WTC11 (cell line): ENCODE measurements around the gene SPATS2. TPM values are rescaled to one million over a fixed set of nuclear protein-coding genes. Genes with fewer than 3 reads are reported as not detected.

Experiments
- ATAC-seq: fragments of 200-7000 bp; cut with Tn5 transposase; 2 replicates; pipeline ENCODE4 v1.10.0; 2021; ENCODE audit warnings: mild to moderate bottlenecking, moderate library complexity
- CTCF ChIA-PET: fragments of 300-600 bp; sonication (Branson Sonifier 250); formaldehyde crosslinking; loops from one replicate; lab custom pipeline; 2021; ENCODE audit warnings: antibody characterized with exemption; lab: Charles Lee
- POLR2A ChIA-PET: fragments of 350-600 bp; sonication (Branson Sonifier 250); formaldehyde crosslinking; loops from one replicate; lab custom pipeline; 2021; ENCODE audit warnings: antibody characterized with exemption; lab: Charles Lee
- DNase-seq: peaks from one replicate; pipeline ENCODE4 v3.0.0; 2021; ENCODE audit warnings: low spot score
- H3K27ac Mint-ChIP-seq: 2 replicates; pipeline ENCODE4 v1.8.0; 2021; ENCODE audit warnings: mixed read lengths
- H3K27me3 Mint-ChIP-seq: 2 replicates; pipeline ENCODE4 v1.8.0; 2021; ENCODE audit warnings: low read depth, mild to moderate bottlenecking, moderate library complexity, mixed read lengths
- H3K36me3 Mint-ChIP-seq: 2 replicates; pipeline ENCODE4 v1.8.0; 2021; ENCODE audit warnings: mixed read lengths
- H3K4me1 Mint-ChIP-seq: 2 replicates; pipeline ENCODE4 v1.8.0; 2022; ENCODE audit warnings: mixed read lengths
- H3K4me3 Mint-ChIP-seq: 2 replicates; pipeline ENCODE4 v1.8.0; 2021; ENCODE audit warnings: mild to moderate bottlenecking, moderate library complexity, mixed read lengths
- H3K9me3 Mint-ChIP-seq: 2 replicates; pipeline ENCODE4 v1.8.0; 2021; ENCODE audit warnings: mixed read lengths
- AFF4 ChIP-seq: sonication (generic); formaldehyde crosslinking; IDR thresholded peaks from 2 replicates; pipeline ENCODE4 v1.8.1; 2023; ENCODE audit warnings: mild to moderate bottlenecking, missing genetic modification reagents, borderline replicate concordance
- CBFB ChIP-seq: sonication (generic); formaldehyde crosslinking; IDR thresholded peaks from 2 replicates; pipeline ENCODE4 v1.8.1; 2022; ENCODE audit warnings: mild to moderate bottlenecking, low read depth, missing genetic modification reagents
- ELF4 ChIP-seq: sonication (generic); formaldehyde crosslinking; IDR thresholded peaks from 2 replicates; pipeline ENCODE4 v1.8.1; 2022; ENCODE audit warnings: low read depth, mild to moderate bottlenecking, moderate library complexity, missing genetic modification reagents
- FOXJ3 ChIP-seq: sonication (generic); formaldehyde crosslinking; IDR thresholded peaks from 2 replicates; pipeline ENCODE4 v1.9.0; 2021; ENCODE audit warnings: missing genetic modification reagents, mild to moderate bottlenecking, borderline replicate concordance
- GTF2I ChIP-seq: fragments of 250-450 bp; sonication (Bioruptor Pico); conservative IDR thresholded peaks from 2 replicates; pipeline ENCODE4 v1.4.0; 2021; ENCODE audit warnings: mild to moderate bottlenecking
- HMGA2 ChIP-seq: fragments of 250-450 bp; sonication (Bioruptor Pico); IDR thresholded peaks from 2 replicates; pipeline ENCODE4 v1.4.0; 2021; ENCODE audit warnings: mild to moderate bottlenecking, moderate library complexity
- HMGXB4 ChIP-seq: sonication (generic); formaldehyde crosslinking; IDR thresholded peaks from 2 replicates; pipeline ENCODE4 v1.8.1; 2023; ENCODE audit warnings: mild to moderate bottlenecking, moderate library complexity, missing genetic modification reagents
- NR2C2 ChIP-seq: sonication (generic); formaldehyde crosslinking; IDR thresholded peaks from 2 replicates; pipeline ENCODE4 v1.8.0; 2022; ENCODE audit warnings: mild to moderate bottlenecking, missing genetic modification reagents
- NR3C1 ChIP-seq: sonication (generic); formaldehyde crosslinking; conservative IDR thresholded peaks from 2 replicates; pipeline ENCODE4 v1.8.1; 2023; ENCODE audit warnings: low read depth, mild to moderate bottlenecking, missing genetic modification reagents
- SMAD3 ChIP-seq: sonication (generic); formaldehyde crosslinking; IDR thresholded peaks from 2 replicates; pipeline ENCODE4 v1.8.0; 2022; ENCODE audit warnings: missing genetic modification reagents, mild to moderate bottlenecking, borderline replicate concordance
- SOX15 ChIP-seq: fragments of 250-450 bp; sonication (Bioruptor Pico); IDR thresholded peaks from 2 replicates; pipeline ENCODE4 v1.9.0; 2021; ENCODE audit warnings: mild to moderate bottlenecking
- TEAD1 ChIP-seq: sonication (generic); formaldehyde crosslinking; IDR thresholded peaks from 2 replicates; pipeline ENCODE4 v1.8.0; 2022; ENCODE audit warnings: mild to moderate bottlenecking, missing genetic modification reagents
- ZNF423 ChIP-seq: fragments of 250-450 bp; sonication (Bioruptor Pico); IDR thresholded peaks from 2 replicates; pipeline ENCODE4 v2.1.2; 2022; ENCODE audit warnings: mild to moderate bottlenecking, moderate library complexity
- ZSCAN18 ChIP-seq: fragments of 250-450 bp; sonication (Bioruptor Pico); IDR thresholded peaks from 2 replicates; pipeline ENCODE4 v2.1.2; 2022; ENCODE audit warnings: mild to moderate bottlenecking, moderate library complexity
- total RNA-seq: library from RNA; stranded (reverse); gene quantifications from 3 replicates; pipeline ENCODE4 v1.2.3, GENCODE V29; 2021
- TF ChIP-seq, protein P1 (sequence below): sonication (generic); formaldehyde crosslinking; IDR thresholded peaks from 2 replicates; pipeline ENCODE4 v1.8.1; 2023; ENCODE audit warnings: mild to moderate bottlenecking, missing genetic modification reagents, moderate library complexity
- TF ChIP-seq, protein P2 (sequence below): sonication (generic); formaldehyde crosslinking; IDR thresholded peaks from 2 replicates; pipeline ENCODE4 v1.8.0; 2022; ENCODE audit warnings: missing genetic modification reagents

Gene SPATS2
- total RNA-seq, 1 experiment from 2014 or later: 25.9 TPM

GRCh38 chr12:49503674-49504180 lies 136.5 kb downstream of the SPATS2 start:
- ATAC-seq (no peak), DNase-seq (no peak)
- Mint-ChIP-seq H3K4me1 (no peaks in the 10 kb centered on the region), H3K4me3 (no peak overlapping the region), H3K36me3 (peaks cover 29% of the 10 kb centered on the region), H3K9me3 (peaks cover 3% of the 10 kb centered on the region; the same call in 1 of the 2 replicates), H3K27me3 (no peaks in the 10 kb centered on the region), H3K27ac (no peak overlapping the region)
- ChIA-PET CTCF (interaction anchor here (0.7 to 2.4 kb wide), 6 partner anchors 10 to 408 kb away, joined by 3 to 13 read pairs (median 4); no protein-coding TSS in a partner anchor), POLR2A (interaction anchor here (2.1 kb wide), 1 partner anchor 137 kb away, joined by 7 read pairs; the partner anchor contains the start of gene SPATS2)
- no peak for TF ChIP-seq TEAD1
- TF ChIP-seq AFF4 (CRISPR knock-in tag): no peak

- Mint-ChIP-seq H3K4me3 (no peak overlapping the region), H3K27me3 (no peaks in the 10 kb centered on the region), H3K9me3 (no peaks in the 10 kb centered on the region), H3K27ac (no peak overlapping the region), H3K36me3 (peaks cover 13% of the 10 kb centered on the region), H3K4me1 (no peaks in the 10 kb centered on the region)
- ChIA-PET POLR2A (no interaction called here), CTCF (interaction anchor here (0.8 to 1.5 kb wide), 4 partner anchors 75 to 158 kb away, joined by 3 to 4 read pairs (median 3); no protein-coding TSS in a partner anchor)
- no peak for DNase-seq
- no peak for ATAC-seq
- TF ChIP-seq ZNF423 (CRISPR knock-in tag): no peak
- TF ChIP-seq SOX15 (CRISPR knock-in tag): no peak
- TF ChIP-seq NR2C2 (CRISPR knock-in tag): no peak
- TF ChIP-seq FOXJ3: no peak
- no peak for TF ChIP-seq ZSCAN18 (CRISPR knock-in tag)
- no peak for TF ChIP-seq AFF4 (CRISPR knock-in tag)
- no peak for TF ChIP-seq GTF2I (CRISPR knock-in tag)
- TF ChIP-seq HMGXB4: no peak
- TF ChIP-seq CBFB: no peak
- TF ChIP-seq TEAD1: no peak
- TF ChIP-seq, protein P1, sequence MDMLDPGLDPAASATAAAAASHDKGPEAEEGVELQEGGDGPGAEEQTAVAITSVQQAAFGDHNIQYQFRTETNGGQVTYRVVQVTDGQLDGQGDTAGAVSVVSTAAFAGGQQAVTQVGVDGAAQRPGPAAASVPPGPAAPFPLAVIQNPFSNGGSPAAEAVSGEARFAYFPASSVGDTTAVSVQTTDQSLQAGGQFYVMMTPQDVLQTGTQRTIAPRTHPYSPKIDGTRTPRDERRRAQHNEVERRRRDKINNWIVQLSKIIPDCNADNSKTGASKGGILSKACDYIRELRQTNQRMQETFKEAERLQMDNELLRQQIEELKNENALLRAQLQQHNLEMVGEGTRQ: no peak
- TF ChIP-seq ELF4: no peak
- TF ChIP-seq HMGA2 (CRISPR knock-in tag): no peak
- no peak for TF ChIP-seq NR3C1
- TF ChIP-seq, protein P2, sequence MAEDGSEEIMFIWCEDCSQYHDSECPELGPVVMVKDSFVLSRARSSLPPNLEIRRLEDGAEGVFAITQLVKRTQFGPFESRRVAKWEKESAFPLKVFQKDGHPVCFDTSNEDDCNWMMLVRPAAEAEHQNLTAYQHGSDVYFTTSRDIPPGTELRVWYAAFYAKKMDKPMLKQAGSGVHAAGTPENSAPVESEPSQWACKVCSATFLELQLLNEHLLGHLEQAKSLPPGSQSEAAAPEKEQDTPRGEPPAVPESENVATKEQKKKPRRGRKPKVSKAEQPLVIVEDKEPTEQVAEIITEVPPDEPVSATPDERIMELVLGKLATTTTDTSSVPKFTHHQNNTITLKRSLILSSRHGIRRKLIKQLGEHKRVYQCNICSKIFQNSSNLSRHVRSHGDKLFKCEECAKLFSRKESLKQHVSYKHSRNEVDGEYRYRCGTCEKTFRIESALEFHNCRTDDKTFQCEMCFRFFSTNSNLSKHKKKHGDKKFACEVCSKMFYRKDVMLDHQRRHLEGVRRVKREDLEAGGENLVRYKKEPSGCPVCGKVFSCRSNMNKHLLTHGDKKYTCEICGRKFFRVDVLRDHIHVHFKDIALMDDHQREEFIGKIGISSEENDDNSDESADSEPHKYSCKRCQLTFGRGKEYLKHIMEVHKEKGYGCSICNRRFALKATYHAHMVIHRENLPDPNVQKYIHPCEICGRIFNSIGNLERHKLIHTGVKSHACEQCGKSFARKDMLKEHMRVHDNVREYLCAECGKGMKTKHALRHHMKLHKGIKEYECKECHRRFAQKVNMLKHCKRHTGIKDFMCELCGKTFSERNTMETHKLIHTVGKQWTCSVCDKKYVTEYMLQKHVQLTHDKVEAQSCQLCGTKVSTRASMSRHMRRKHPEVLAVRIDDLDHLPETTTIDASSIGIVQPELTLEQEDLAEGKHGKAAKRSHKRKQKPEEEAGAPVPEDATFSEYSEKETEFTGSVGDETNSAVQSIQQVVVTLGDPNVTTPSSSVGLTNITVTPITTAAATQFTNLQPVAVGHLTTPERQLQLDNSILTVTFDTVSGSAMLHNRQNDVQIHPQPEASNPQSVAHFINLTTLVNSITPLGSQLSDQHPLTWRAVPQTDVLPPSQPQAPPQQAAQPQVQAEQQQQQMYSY (CRISPR knock-in tag): no peak
- no peak for TF ChIP-seq SMAD3 (CRISPR knock-in tag)
Observed at GRCh38 chr12:49505672-49506071, 138.4 kb downstream of the SPATS2 start.
